Fibroblast of pulmonary artery (primary cell): ENCODE results near the gene UBALD2.

ENCODE experiments used
- DNase-seq: peaks from one replicate; pipeline ENCODE4 v3.0.0-alpha.2; 2010; ENCODE audit warnings: low read depth
- H3K4me3 ChIP-seq: replicated peaks from 2 replicates; pipeline ENCODE4 v1.5.1; 2011; ENCODE audit warnings: low read depth, mild to moderate bottlenecking, control low read depth, low read length, moderate library complexity
- TF ChIP-seq, protein P1 (sequence below): IDR thresholded peaks from 2 replicates; pipeline ENCODE4 v1.5.1; 2011; ENCODE audit warnings: mild to moderate bottlenecking, control low read depth, low read length, inconsistent platforms; ENCODE audit errors: missing control alignments

Gene UBALD2

DNA sequence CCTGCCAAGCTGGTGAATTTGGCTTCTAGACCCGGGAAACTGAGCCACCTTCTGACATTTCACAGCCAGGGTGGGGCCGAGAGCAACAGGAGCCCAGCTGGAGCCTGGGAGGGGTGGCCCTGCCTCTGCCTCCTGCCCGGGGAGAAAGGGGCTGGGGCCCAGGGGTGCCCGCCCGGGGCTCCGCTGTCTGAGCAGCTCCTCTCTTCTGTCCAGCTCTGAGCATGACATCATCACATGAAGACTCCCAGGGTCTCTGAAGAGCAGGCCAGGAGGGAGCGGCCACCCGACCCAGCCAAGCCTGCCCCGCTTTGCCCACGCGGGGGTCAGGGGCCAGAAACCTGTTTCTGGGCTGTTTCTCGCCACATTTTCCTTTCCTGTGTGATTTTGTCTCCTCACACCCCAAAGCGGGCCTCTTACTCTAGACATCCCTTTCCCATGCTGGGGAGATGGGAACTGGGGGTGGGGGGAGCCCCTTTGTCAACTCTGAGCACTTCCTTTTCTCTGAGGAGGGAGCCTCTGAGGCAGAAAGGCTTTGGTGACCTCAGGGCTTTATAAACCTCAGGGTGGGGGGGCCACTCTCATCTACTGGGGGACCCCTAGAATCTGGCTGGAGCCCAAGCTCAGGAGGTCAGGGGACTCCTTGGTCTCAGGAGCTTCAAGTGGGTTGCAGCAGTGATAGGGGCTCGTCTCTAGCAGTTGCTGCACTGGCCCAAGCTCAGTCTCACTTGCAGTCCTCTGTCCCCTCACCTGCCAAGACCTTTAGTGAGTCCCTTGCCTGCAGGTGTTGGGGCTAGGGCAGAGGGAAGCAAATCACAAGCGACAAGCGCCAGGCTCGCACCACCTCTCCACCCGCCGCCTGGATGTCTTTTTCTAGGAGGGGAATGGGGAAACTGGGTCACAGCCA is 7.6 kb downstream of the UBALD2 start:
- no peak for DNase-seq
- H3K4me3 ChIP-seq: no peak overlapping the region
- TF ChIP-seq, protein P1, sequence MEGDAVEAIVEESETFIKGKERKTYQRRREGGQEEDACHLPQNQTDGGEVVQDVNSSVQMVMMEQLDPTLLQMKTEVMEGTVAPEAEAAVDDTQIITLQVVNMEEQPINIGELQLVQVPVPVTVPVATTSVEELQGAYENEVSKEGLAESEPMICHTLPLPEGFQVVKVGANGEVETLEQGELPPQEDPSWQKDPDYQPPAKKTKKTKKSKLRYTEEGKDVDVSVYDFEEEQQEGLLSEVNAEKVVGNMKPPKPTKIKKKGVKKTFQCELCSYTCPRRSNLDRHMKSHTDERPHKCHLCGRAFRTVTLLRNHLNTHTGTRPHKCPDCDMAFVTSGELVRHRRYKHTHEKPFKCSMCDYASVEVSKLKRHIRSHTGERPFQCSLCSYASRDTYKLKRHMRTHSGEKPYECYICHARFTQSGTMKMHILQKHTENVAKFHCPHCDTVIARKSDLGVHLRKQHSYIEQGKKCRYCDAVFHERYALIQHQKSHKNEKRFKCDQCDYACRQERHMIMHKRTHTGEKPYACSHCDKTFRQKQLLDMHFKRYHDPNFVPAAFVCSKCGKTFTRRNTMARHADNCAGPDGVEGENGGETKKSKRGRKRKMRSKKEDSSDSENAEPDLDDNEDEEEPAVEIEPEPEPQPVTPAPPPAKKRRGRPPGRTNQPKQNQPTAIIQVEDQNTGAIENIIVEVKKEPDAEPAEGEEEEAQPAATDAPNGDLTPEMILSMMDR: no peak

DNA sequence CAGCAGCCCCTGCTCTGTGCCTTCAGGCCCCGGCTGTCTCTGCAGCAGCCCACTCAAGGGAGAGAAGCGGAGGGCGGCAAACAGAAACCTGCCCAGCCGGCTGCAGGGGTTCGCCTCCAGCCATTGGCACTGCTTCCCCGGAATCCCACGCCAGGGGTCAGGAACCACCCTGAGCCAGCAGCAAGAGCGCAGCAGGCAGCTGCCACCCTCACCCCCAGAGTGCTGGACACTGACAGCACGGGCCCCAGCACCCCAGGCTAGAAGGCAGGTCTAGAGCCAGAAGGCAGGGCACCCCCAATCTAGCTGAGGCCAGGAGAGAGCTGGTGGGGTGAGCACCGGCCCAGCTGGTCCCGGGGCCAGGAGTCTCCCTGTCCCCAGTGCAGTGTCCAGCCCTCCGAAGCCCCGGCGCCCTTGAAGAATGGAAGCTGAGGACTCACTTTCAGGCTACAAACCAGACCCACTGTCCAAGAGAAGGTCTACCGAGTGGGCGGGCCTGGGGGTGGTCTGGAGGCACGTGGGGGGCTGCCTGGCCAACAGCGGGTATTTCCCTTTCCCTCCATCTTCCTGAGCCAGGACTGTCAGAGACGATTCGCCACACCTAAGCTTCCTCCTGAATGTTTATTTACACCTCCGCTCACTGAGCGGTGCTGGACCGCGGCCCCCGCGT is 8.4 kb downstream of the UBALD2 start:
- no peak overlapping the region for H3K4me3 ChIP-seq
- DNase-seq: no peak
- TF ChIP-seq, protein P1: no peak

DNA sequence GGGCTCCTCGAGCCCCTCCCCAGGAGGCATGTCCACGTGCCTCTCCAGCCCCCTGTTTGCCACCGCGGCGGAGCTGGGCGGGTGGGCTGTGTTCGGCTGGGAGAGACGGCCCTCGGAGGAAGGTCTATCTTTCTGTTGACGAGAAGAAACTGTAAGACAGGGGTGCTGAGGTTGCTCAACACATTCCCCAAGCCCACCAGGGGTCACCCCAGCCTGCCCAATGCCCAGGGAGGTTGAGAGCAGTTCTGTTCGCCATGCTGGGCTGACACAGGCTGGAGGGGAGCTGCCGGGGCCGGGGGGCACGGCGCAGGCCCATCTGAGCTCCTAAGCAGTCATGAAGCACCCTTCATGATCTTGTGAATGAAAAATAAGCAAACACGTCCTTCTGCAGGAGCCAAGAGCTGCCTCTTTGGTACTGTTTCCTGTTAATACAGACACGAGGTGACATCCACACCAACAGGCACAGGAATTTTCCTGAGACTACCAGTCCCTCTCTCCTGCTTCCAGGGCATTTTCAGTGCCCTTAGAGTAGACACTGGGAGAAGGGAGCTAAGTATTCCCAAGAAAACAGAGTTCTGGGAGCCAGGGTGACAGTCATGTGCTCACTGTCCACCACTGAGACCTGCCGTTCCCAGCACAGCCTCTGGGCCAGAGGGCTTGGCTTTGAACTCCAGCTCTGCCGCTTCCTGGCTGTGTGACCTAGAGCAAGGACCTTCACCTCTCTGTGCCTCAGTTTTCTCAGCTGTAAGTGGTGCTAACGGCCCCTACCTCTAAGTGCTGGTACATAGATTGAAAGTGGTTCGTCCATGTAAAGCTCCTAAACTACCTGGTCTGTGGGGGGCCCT is 9.2 kb downstream of the UBALD2 start:
- DNase-seq: no peak
- TF ChIP-seq, protein P1: no peak
- H3K4me3 ChIP-seq: no peak overlapping the region

DNA sequence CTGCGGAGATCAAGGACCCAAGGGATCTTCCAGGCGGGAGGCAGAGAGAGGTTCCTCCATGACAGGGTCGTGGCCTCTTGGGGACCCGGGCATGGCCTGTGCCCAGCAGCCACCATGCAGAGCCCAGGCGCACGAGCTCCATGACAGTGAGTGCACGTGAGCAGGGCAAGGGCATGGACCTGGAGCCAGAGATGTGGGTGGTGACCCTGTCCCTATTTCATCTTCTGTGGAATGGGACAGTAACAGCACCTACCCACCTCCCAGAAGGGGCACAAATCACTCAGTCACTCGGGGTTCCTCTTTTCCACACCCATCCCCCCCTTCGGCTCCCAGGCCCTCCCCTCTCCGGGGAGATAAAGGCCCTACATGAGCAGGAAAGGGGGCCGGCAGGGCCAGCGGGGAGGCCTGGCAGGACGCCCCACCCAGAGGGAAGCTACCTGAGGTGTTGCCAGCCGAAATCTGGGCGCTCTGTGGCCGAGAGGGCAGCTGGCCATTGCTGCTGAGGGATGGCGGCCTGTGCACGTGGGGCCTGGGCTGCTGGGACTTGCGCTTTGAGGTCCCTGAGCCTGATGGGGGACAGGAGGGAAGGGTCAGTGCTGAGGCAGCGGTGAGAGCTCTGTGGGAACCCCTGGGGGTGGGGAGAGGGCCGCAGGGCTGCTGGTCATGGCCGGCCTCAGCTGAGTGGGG is 10.4 kb downstream of the UBALD2 start:
- TF ChIP-seq, protein P1: no peak
- no peak for DNase-seq
- H3K4me3 ChIP-seq: no peak overlapping the region

DNA sequence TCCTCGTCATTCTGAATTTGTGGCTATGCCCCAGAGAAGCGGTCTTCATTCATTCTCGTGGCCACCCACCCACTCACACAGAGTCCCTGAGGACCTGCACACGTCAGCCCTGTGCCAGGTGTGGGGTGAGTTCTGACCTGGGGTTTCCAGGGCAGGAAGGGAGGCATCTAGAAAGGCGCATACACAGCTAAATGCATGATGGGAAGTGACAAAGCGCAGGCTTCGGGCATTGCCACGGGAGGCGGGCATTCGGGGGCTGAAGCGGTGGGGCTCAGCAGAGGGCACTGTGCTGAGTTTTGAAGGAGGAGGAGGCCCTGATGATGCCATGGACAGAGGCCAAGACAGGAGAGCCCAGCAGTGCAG is 10.9 kb downstream of the UBALD2 start:
- no peak for DNase-seq
- no peak overlapping the region for H3K4me3 ChIP-seq

More for the DNA sequence above, 10.9 kb downstream of the UBALD2 start:
- TF ChIP-seq, protein P1: no peak
